ENCODE measurements around the gene DLK1.

DLK1 gene

GRCh38 chr14:100693877-100694578 lies 32.7 kb upstream of the DLK1 start:
- FAIRE-seq: no peak

GRCh38 chr14:100694579-100695422 lies 31.9 kb upstream of the DLK1 start:
- no peak for FAIRE-seq

GRCh38 chr14:100695423-100695738 lies 31.3 kb upstream of the DLK1 start:
- FAIRE-seq: no peak

GRCh38 chr14:100696008-100696407 lies 30.7 kb upstream of the DLK1 start:
- no peak for FAIRE-seq

GRCh38 chr14:100696590-100696989 lies 30.1 kb upstream of the DLK1 start:
- no peak for FAIRE-seq

GRCh38 chr14:100698066-100698465 lies 28.6 kb upstream of the DLK1 start:
- FAIRE-seq: no peak

GRCh38 chr14:100698666-100699448 lies 27.8 kb upstream of the DLK1 start:
- FAIRE-seq: no peak

GRCh38 chr14:100701314-100701713 lies 25.4 kb upstream of the DLK1 start:
- no peak for FAIRE-seq

- FAIRE-seq: no peak
These were observed 24.1 kb upstream of the DLK1 start for GRCh38 chr14:100702590-100702989.

GRCh38 chr14:100703386-100704220 lies 23.1 kb upstream of the DLK1 start:
- FAIRE-seq: no peak

GRCh38 chr14:100706200-100706599 lies 20.5 kb upstream of the DLK1 start:
- FAIRE-seq: no peak

- no peak for FAIRE-seq
These were observed 19.8 kb upstream of the DLK1 start for GRCh38 chr14:100706860-100707259.

- FAIRE-seq: no peak
These were observed 18.0 kb upstream of the DLK1 start for GRCh38 chr14:100708425-100709288.

- FAIRE-seq: no peak
These were observed 17.1 kb upstream of the DLK1 start for GRCh38 chr14:100709289-100710284.

- no peak for FAIRE-seq
These were observed 16.3 kb upstream of the DLK1 start for GRCh38 chr14:100710391-100710790.

- FAIRE-seq: no peak
These were observed 15.7 kb upstream of the DLK1 start for GRCh38 chr14:100710826-100711462.

GRCh38 chr14:100711493-100711892 lies 15.2 kb upstream of the DLK1 start:
- FAIRE-seq: no peak

- no peak for FAIRE-seq
These were observed 14.2 kb upstream of the DLK1 start for GRCh38 chr14:100712490-100712889.

GRCh38 chr14:100713705-100714104 lies 13.0 kb upstream of the DLK1 start:
- FAIRE-seq: no peak

Measured in A204.1 (cell line).